H1 (cell line): ENCODE results near the gene CLVS2. TPM values are rescaled to one million over a fixed set of nuclear protein-coding genes. Genes with fewer than 3 reads are reported as not detected.

ENCODE experiments used
- CTCF ChIA-PET: fragments of 300-600 bp; sonication (Branson Sonifier 250); formaldehyde crosslinking; loops from one replicate; lab custom pipeline; 2021; ENCODE audit not compliant: partially characterized antibody; lab: Charles Lee
- POLR2A ChIA-PET: fragments of 300-600 bp; sonication (Branson Sonifier 250); formaldehyde crosslinking; loops from one replicate; lab custom pipeline; 2021; ENCODE audit warnings: inconsistent platforms; ENCODE audit not compliant: partially characterized antibody; lab: Charles Lee
- DNase-seq, 2 experiments: peaks; one replicate each; pipeline versions ENCODE4 v3.0.0 to v3.0.0-alpha.2; 2010 to 2022; ENCODE audit warnings: low spot score in 2 of 2, low read depth in 1 of 2, mixed read lengths in 1 of 2
- FAIRE-seq: peaks from 2 replicates; lab custom pipeline; 2011; peaks lifted over from hg19 to GRCh38; lab: Jason Lieb, UNC
- H2AFZ ChIP-seq: 2 replicates; pipeline ENCODE4 v1.8.1; 2012; ENCODE audit warnings: low read length, inconsistent platforms
- H2AK5ac ChIP-seq: 2 replicates; pipeline ENCODE4 v1.6.1; 2013; ENCODE audit warnings: low read depth, low read length
- H2BK120ac ChIP-seq: replicated peaks from 2 replicates; pipeline ENCODE3; 2013; ENCODE audit warnings: low read depth, low read length, inconsistent platforms
- H2BK12ac ChIP-seq: 2 replicates; pipeline ENCODE4 v1.6.1; 2013; ENCODE audit warnings: low read depth, low read length
- H2BK15ac ChIP-seq: 2 replicates; pipeline ENCODE4 v1.6.1; 2013; ENCODE audit warnings: low read length
- H2BK20ac ChIP-seq: 2 replicates; pipeline ENCODE4 v1.6.1; 2013; ENCODE audit warnings: low read length
- H2BK5ac ChIP-seq: 2 replicates; pipeline ENCODE4 v1.6.1; 2013; ENCODE audit warnings: low read depth, low read length
- H3K14ac ChIP-seq: 2 replicates; pipeline ENCODE4 v1.6.1; 2013; ENCODE audit warnings: inconsistent platforms; ENCODE audit not compliant: insufficient read length
- H3K18ac ChIP-seq: 2 replicates; pipeline ENCODE4 v1.6.1; 2013; ENCODE audit warnings: low read length; ENCODE audit errors: extremely low read depth
- H3K23ac ChIP-seq: 2 replicates; pipeline ENCODE4 v1.6.1; 2013; ENCODE audit warnings: inconsistent platforms; ENCODE audit not compliant: insufficient read length
- H3K23me2 ChIP-seq: 2 replicates; pipeline ENCODE4 v1.6.1; 2013; ENCODE audit warnings: low read depth, low read length
- H3K27ac ChIP-seq: 2 replicates; pipeline ENCODE4 v1.6.1; 2011; ENCODE audit warnings: low read depth, low read length, inconsistent platforms
- H3K27me3 ChIP-seq, 4 experiments: replicated peaks in 1 of 4; 1 replicate in 1 of 4; 2 replicates in 3 of 4; pipeline versions ENCODE4 v1.6.1 to v1.8.1; 2011 to 2013; ENCODE audit warnings: low read length in 3 of 4, mild to moderate bottlenecking in 3 of 4, inconsistent platforms in 2 of 4, mixed read lengths in 2 of 4, moderate library complexity in 1 of 4; ENCODE audit not compliant: control insufficient read depth in 3 of 4, insufficient read depth in 3 of 4; ENCODE audit errors: extremely low read depth in 1 of 4
- H3K36me3 ChIP-seq, 4 experiments: 2 replicates each; pipeline versions ENCODE4 v1.6.1 to v1.8.1; 2011 to 2013; ENCODE audit warnings: mild to moderate bottlenecking in 4 of 4, low read length in 3 of 4, moderate library complexity in 2 of 4, control low read depth in 1 of 4, inconsistent platforms in 1 of 4; ENCODE audit not compliant: insufficient read depth in 4 of 4, control insufficient read depth in 2 of 4
- H3K4ac ChIP-seq: replicated peaks from 2 replicates; pipeline ENCODE3; 2013; ENCODE audit warnings: low read length, low read depth, mixed read lengths, inconsistent platforms; ENCODE audit not compliant: insufficient read length
- H3K4me1 ChIP-seq, 4 experiments: replicated peaks in 1 of 4; 1 replicate in 1 of 4; 2 replicates in 3 of 4; pipeline versions ENCODE4 v1.6.1 to v1.8.1; 2011 to 2013; ENCODE audit warnings: low read length in 3 of 4, inconsistent platforms in 2 of 4, mixed read lengths in 1 of 4; ENCODE audit not compliant: insufficient read depth in 4 of 4, control insufficient read depth in 3 of 4
- H3K4me2 ChIP-seq, 2 experiments: 2 replicates each; pipeline versions ENCODE4 v1.6.1 to v1.8.1; 2011 to 2013; ENCODE audit warnings: low read depth in 2 of 2, low read length in 2 of 2, control low read depth in 1 of 2, inconsistent platforms in 1 of 2, mild to moderate bottlenecking in 1 of 2; ENCODE audit not compliant: insufficient read depth in 1 of 2
- H3K4me3 ChIP-seq, 4 experiments: fragments of 200-600, 300-600 bp in 1 of 4; sonication (generic), shearing (Covaris generic), sonication (Bioruptor Twin) in 1 of 4; 2 replicates each; pipeline versions ENCODE4 v1.5.1 to v1.8.1; 2011 to 2016; ENCODE audit warnings: low read length in 4 of 4, low read depth in 3 of 4, control low read depth in 2 of 4, inconsistent platforms in 2 of 4, mild to moderate bottlenecking in 2 of 4, mixed read lengths in 1 of 4, moderate library complexity in 1 of 4; ENCODE audit not compliant: insufficient read depth in 2 of 4; ENCODE audit errors: extremely low read depth in 1 of 4
- H3K56ac ChIP-seq: replicated peaks from 2 replicates; pipeline ENCODE3; 2013; ENCODE audit warnings: low read depth, mild to moderate bottlenecking, mixed read lengths, low read length, inconsistent platforms; ENCODE audit not compliant: insufficient read length
- H3K79me1 ChIP-seq: 2 replicates; pipeline ENCODE4 v1.6.1; 2013; ENCODE audit warnings: low read depth, low read length, control low read depth
- H3K79me2 ChIP-seq, 2 experiments: 2 replicates each; pipeline versions ENCODE4 v1.6.1 to v1.8.1; 2012 to 2013; ENCODE audit warnings: low read length in 2 of 2, mild to moderate bottlenecking in 2 of 2, inconsistent platforms in 1 of 2; ENCODE audit not compliant: insufficient read depth in 2 of 2, control insufficient read depth in 1 of 2
- H3K9ac ChIP-seq, 4 experiments: replicated peaks in 1 of 4; 1 replicate in 1 of 4; 2 replicates in 3 of 4; pipeline versions ENCODE4 v1.6.1 to v1.8.1; 2011 to 2013; ENCODE audit warnings: low read depth in 3 of 4, low read length in 3 of 4, control low read depth in 2 of 4, mild to moderate bottlenecking in 2 of 4, moderate library complexity in 2 of 4, inconsistent platforms in 1 of 4; ENCODE audit errors: extremely low read depth in 1 of 4
- H3K9me3 ChIP-seq, 2 experiments: 2 replicates each; pipeline versions ENCODE4 v1.6.1 to v1.8.1; 2012 to 2013; ENCODE audit warnings: mild to moderate bottlenecking in 2 of 2, moderate library complexity in 2 of 2, control low read depth in 1 of 2, inconsistent platforms in 1 of 2, low read depth in 1 of 2, low read length in 1 of 2, mixed read lengths in 1 of 2; ENCODE audit not compliant: insufficient read depth in 2 of 2
- H4K20me1 ChIP-seq, 2 experiments: replicated peaks in 1 of 2; 2 replicates each; pipeline versions ENCODE3 to v1.8.1; 2011 to 2013; ENCODE audit warnings: inconsistent platforms in 2 of 2, low read length in 2 of 2, mild to moderate bottlenecking in 1 of 2; ENCODE audit not compliant: insufficient read depth in 2 of 2, control insufficient read depth in 1 of 2
- H4K5ac ChIP-seq: 2 replicates; pipeline ENCODE4 v1.6.1; 2013; ENCODE audit warnings: low read length, low read depth, mixed read lengths, inconsistent platforms; ENCODE audit not compliant: insufficient read length
- H4K8ac ChIP-seq: 2 replicates; pipeline ENCODE4 v1.8.0; 2013; ENCODE audit warnings: mild to moderate bottlenecking, moderate library complexity, low read length, inconsistent platforms; ENCODE audit not compliant: insufficient read depth; ENCODE audit errors: extremely low read depth
- H4K91ac ChIP-seq: replicated peaks from 2 replicates; pipeline ENCODE3; 2013; ENCODE audit warnings: low read length, mixed read lengths, inconsistent platforms; ENCODE audit not compliant: insufficient read length
- BCL11A ChIP-seq, 2 experiments: IDR thresholded peaks; one replicate each; pipeline ENCODE4 v1.6.1; 2011; ENCODE audit warnings: low read depth in 2 of 2, low read length in 2 of 2, mild to moderate bottlenecking in 2 of 2
- BRCA1 ChIP-seq: IDR thresholded peaks from 2 replicates; pipeline ENCODE4 v1.6.1; 2012; ENCODE audit warnings: low read depth, low read length, improper control_type of control experiment
- CHD1 ChIP-seq: IDR thresholded peaks from 2 replicates; pipeline ENCODE4 v1.6.1; 2012; ENCODE audit warnings: low read depth, low read length, improper control_type of control experiment
- EGR1 ChIP-seq: IDR thresholded peaks from 2 replicates; pipeline ENCODE4 v1.6.1; 2011; ENCODE audit warnings: low read depth, low read length, borderline replicate concordance
- JUND ChIP-seq: IDR thresholded peaks from 2 replicates; pipeline ENCODE4 v1.6.1; 2011; ENCODE audit warnings: mild to moderate bottlenecking, improper control_type of control experiment, low read length
- KDM1A ChIP-seq: fragments of 200-600, 300-600 bp; sonication (generic); IDR thresholded peaks from 2 replicates; pipeline ENCODE4 v1.7.1; 2016; ENCODE audit warnings: mild to moderate bottlenecking, low read length, borderline replicate concordance
- KDM4A ChIP-seq: IDR thresholded peaks from one replicate; pipeline ENCODE4 v1.7.1; 2012; ENCODE audit warnings: low read depth, mild to moderate bottlenecking, moderate library complexity, low read length, inconsistent platforms; ENCODE audit not compliant: severe bottlenecking
- KDM5A ChIP-seq: fragments of 200-600 bp; IDR thresholded peaks from 2 replicates; pipeline ENCODE4 v1.7.1; 2012; ENCODE audit warnings: mild to moderate bottlenecking, low read length, inconsistent platforms, mixed read lengths
- MAFK ChIP-seq: IDR thresholded peaks from 2 replicates; pipeline ENCODE4 v1.6.1; 2012; ENCODE audit warnings: low read depth, mild to moderate bottlenecking, improper control_type of control experiment, low read length
- NRF1 ChIP-seq: IDR thresholded peaks from 2 replicates; pipeline ENCODE4 v1.6.1; 2011; ENCODE audit warnings: mild to moderate bottlenecking, low read depth, low read length, improper control_type of control experiment
- PHF8 ChIP-seq: fragments of 200-600 bp; sonication (generic); conservative IDR thresholded peaks from 2 replicates; pipeline ENCODE4 v1.7.1; 2012; ENCODE audit warnings: low read depth, mild to moderate bottlenecking, inconsistent platforms, low read length, moderate library complexity
- WGBS, 2 experiments: shearing (Covaris generic) in 1 of 2; methylation state at CpG; one replicate each; pipeline versions ENCODE4 v1.1.6 to v1.1.7; 2013 to 2015; ENCODE audit warnings: low lambda C conversion rate in 2 of 2, mixed read lengths in 2 of 2, inconsistent platforms in 1 of 2, low coverage in 1 of 2, missing lambda C conversion rate in 1 of 2; ENCODE audit not compliant: insufficient replicate concordance in 2 of 2, insufficient coverage in 1 of 2, insufficient read length in 1 of 2; ENCODE audit errors: extremely low coverage in 1 of 2, missing lambda C conversion rate in 1 of 2; 5-methylcytosine and 5-hydroxymethylcytosine counted together
- polyA plus RNA-seq, 7 experiments: library from polyadenylated mRNA; depleted of rRNA in 3 of 7; stranded (reverse) in 5 of 7; unstranded in 2 of 7; fragments of >200 nt in 5 of 7; fragments of 200-250 nt in 2 of 7; gene quantifications; 1 replicate in 5 of 7; 2 replicates in 1 of 7; 4 replicates in 1 of 7; pipeline versions ENCODE4 v1.2.1 to v1.2.3, GENCODE V29; 2011 to 2013; ENCODE audit warnings: missing spikeins in 2 of 7, mixed read lengths in 2 of 7
- total RNA-seq: library from RNA; stranded (reverse); fragmentation: NEBNext Ultra II Directional; extraction: Animal tissue kit (Norgen Biotek cat#: 25700); gene quantifications from 2 replicates; pipeline ENCODE4 v1.2.1, GENCODE V29; 2021
- TF ChIP-seq, protein P1 (sequence below): IDR thresholded peaks from 2 replicates; pipeline ENCODE4 v1.6.1; 2012; ENCODE audit warnings: inconsistent platforms

Gene CLVS2
- total and polyA plus RNA-seq, 2 of the 8 experiments (the other 6 are each of a cell fraction or from before 2014, with no cell fraction given) = 0.30 to 0.73 TPM

DNA sequence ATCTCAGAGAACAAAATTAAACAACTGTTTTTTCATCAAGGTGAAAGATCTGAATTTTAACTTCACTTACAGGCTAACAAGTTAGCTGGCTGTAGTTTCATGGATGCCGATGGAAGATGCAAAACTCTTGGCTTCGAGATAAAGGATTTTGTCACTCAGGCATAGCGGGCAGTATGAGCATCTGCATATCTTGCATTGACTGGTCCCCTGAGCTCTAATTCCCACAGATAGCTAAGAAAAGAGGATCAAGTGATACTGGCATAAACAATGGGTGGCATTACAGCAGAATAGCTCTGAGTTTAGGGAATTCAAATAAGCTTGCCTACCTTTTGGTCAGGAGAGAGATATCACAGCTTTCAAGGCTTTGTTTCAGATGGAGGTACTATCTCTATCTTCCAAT lies 1.8 kb upstream of the CLVS2 start:
- H3K4ac ChIP-seq = no peak overlapping the region
- no peaks in the 10 kb centered on the region for H3K36me3 ChIP-seq
- H4K5ac ChIP-seq = no peak overlapping the region
- CTCF ChIA-PET = no interaction called here
- no peak overlapping the region for H3K4me3 ChIP-seq
- no peaks in the 10 kb centered on the region for H3K79me1 ChIP-seq
- no peak overlapping the region for H4K91ac ChIP-seq
- no peak overlapping the region for H2BK12ac ChIP-seq
- no peaks in the 10 kb centered on the region for H3K79me2 ChIP-seq
- H4K8ac ChIP-seq = no peak overlapping the region
- H2BK15ac ChIP-seq = no peak overlapping the region
- H3K14ac ChIP-seq = no peak overlapping the region
- peaks cover 10% of the 10 kb centered on the region; the same call in 1 of the 2 replicates for H3K23me2 ChIP-seq
- no peak overlapping the region for H2AFZ ChIP-seq
- no peak overlapping the region for H2BK120ac ChIP-seq
- no peak overlapping the region for H3K9ac ChIP-seq
- H3K23ac ChIP-seq = no peak overlapping the region
- no peaks in the 10 kb centered on the region; a peak in 1 of 7 replicates for H3K4me1 ChIP-seq
- H3K27me3 ChIP-seq = peaks cover 11 to 34% (median 18%) of the 10 kb centered on the region in 4 experiments
- POLR2A ChIA-PET = no interaction called here
- H3K9me3 ChIP-seq = no peaks in the 10 kb centered on the region
- WGBS, 2 experiments = 83% methylated on average over 3 of the region's 3 CpGs; no CpG with 5 or more reads in 1 of the 2 experiments
- no peak overlapping the region for H2AK5ac ChIP-seq
- no peak for FAIRE-seq
- H3K18ac ChIP-seq = no peak overlapping the region
- H3K27ac ChIP-seq = no peak overlapping the region
- no peak overlapping the region for H3K56ac ChIP-seq
- no peak overlapping the region for H2BK20ac ChIP-seq
- no peak for DNase-seq
- no peaks in the 10 kb centered on the region for H4K20me1 ChIP-seq
- no peak overlapping the region for H3K4me2 ChIP-seq
- TF ChIP-seq KDM1A (no peak), EGR1 (no peak), PHF8 (no peak), BRCA1 (no peak), BCL11A (IDR thresholded peaks at IDR 0.05; ENCODE audit: low read depth in 2 of 2, low read length in 2 of 2) (no peak), KDM4A (no peak), JUND (no peak), MAFK (no peak), NRF1 (no peak), CHD1 (no peak), KDM5A (no peak)
- TF ChIP-seq, protein P1, sequence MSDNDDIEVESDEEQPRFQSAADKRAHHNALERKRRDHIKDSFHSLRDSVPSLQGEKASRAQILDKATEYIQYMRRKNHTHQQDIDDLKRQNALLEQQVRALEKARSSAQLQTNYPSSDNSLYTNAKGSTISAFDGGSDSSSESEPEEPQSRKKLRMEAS = no peak
- H2BK5ac ChIP-seq = no peak overlapping the region
